Pancreas (tissue), 10 donors: ENCODE data around the gene TP53TG5. TPM values are rescaled to one million over a fixed set of nuclear protein-coding genes. Genes with fewer than 3 reads are reported as not detected.

ENCODE experiments used
- ATAC-seq, 4 donors: fragments of 200-7000 bp; cut with Tn5 transposase; one replicate each; pipeline versions ENCODE4 v1.8.0 to v1.9.1; 2020; ENCODE audit warnings: mild to moderate bottlenecking in 4 of 4, moderate library complexity in 4 of 4
- DNase-seq, 6 donors: peaks; one replicate each; pipeline ENCODE4 v3.0.0-alpha.2; 2020
- FAIRE-seq: peaks from 2 replicates; lab custom pipeline; 2012; peaks lifted over from hg19 to GRCh38; lab: Jason Lieb, UNC
- H3K27ac ChIP-seq, 4 donors: fragments of 200-600 bp; sonication (generic); 1 replicate in 3 of 4; 2 replicates in 1 of 4; pipeline versions ENCODE4 v1.5.0 to v1.8.0; 2020
- H3K27me3 ChIP-seq, 4 donors: fragments of 200-600 bp; one replicate each; pipeline ENCODE4 v1.8.0; 2021
- H3K36me3 ChIP-seq, 3 donors: fragments of 200-600 bp; sonication (generic) in 1 of 3; one replicate each; pipeline versions ENCODE4 v1.5.0 to v1.8.0; 2020 to 2021
- H3K4me1 ChIP-seq, 3 donors: fragments of 200-600 bp; one replicate each; pipeline ENCODE4 v1.8.0; 2021
- H3K4me3 ChIP-seq, 4 donors: fragments of 200-600 bp; sonication (generic) in 2 of 4; one replicate each; pipeline versions ENCODE4 v1.5.0 to v1.8.0; 2020 to 2021
- H3K9me3 ChIP-seq, 4 donors: fragments of 200-600 bp; one replicate each; pipeline ENCODE4 v1.8.0; 2021
- CTCF ChIP-seq, 4 donors: fragments of 200-600 bp; sonication (generic) in 3 of 4; IDR thresholded peaks; one replicate each; pipeline versions ENCODE4 v1.5.0 to v1.8.0; 2021; ENCODE audit warnings: antibody characterized with exemption in 4 of 4
- WGBS, 2 donors: extraction: QIAGEN DNeasy Blood & Tissue Kit; methylation state at CpG; one replicate each; pipeline ENCODE4 v1.1.7; 2013; 5-methylcytosine and 5-hydroxymethylcytosine counted together
- intact Hi-C, 3 donors: fragments of 100-400 bp; cut with DNase I; formaldehyde crosslinking; loops; one replicate each; pipeline versions ENCODE4 v1.11.1 to v1.14.2; 2022
- polyA plus RNA-seq, 2 donors: library from polyadenylated mRNA; stranded (reverse); fragments of 200-250 nt; gene quantifications; one replicate each; pipeline ENCODE4 v1.2.3, GENCODE V29; 2013
- total RNA-seq, 6 donors: library from RNA; stranded (reverse); fragmentation: NEBNext Ultra II Directional in 4 of 6; extraction: Animal tissue kit (Norgen Biotek cat#: 25700) in 4 of 6; gene quantifications; one replicate each; pipeline versions ENCODE4 v1.2.1 to v1.2.4, GENCODE V29; 2021 to 2023
- donor health status: healthy with polysubstance abuse.
- donor health status: DM: no; HTN: no; CAD: no; lungs with moderate emphysema.
- donor health status: DM: no; HTN: no; CAD: no.
- donor health status: control.
- donor health status: control.
- donor health status: Bipolar disorder and iron deficiency.
- donor health status: DM: yes; HTN: yes; CAD: no.
- donor health status: DM: no; HTN: no; CAD: no.
- donor health status: DM: no; HTN: no; CAD: no.
- donor health status: DM: yes; HTN: yes; CAD: no.

The TP53TG5 gene
- total and polyA plus RNA-seq, 8 donors: 0.44 TPM; not detected in 7

- Histone ChIP-seq H3K27me3 (no peaks in the 10 kb centered on the region), H3K27ac (peak within 1 kb of the TSS; percentile 76 to 98 (median 92)), H3K4me3 (peak within 1 kb of the TSS; percentile 45 to 92 (median 77)), H3K4me1 (peaks cover 6 to 19% (median 19%) of the 10 kb centered on the region in 3 donors), H3K36me3 (no peaks in the 10 kb centered on the region), H3K9me3 (no peaks in the 10 kb centered on the region)
- intact Hi-C loops: no loop called here
- DNase-seq (peak; percentile 68 to 91 (median 78)), ATAC-seq (peak; percentile 62 to 79 (median 66)), FAIRE-seq (no peak)
- no peak for TF ChIP-seq CTCF (IDR thresholded peaks at IDR 0.05)
- 1% methylated on average over 54 to 77 of the region's 77 CpGs for WGBS, 2 donors
These were observed 30.0 kb downstream of the TP53TG5 start, which contains the start of gene SDC4 for GRCh38 chr20:45347936-45348778. TSS of gene SDC4 (minus strand) at chr20:45348424. CDS start at chr20:45348384, 40 bp downstream.

GRCh38 chr20:45347297-45347935 lies 30.7 kb downstream of the TP53TG5 start:
- peak overlapping the region; percentile 76 to 98 (median 92) for H3K27ac ChIP-seq
- WGBS, 2 donors: 7 to 12% methylated on average over 7 to 10 of the region's 10 CpGs
- H3K27me3 ChIP-seq: no peaks in the 10 kb centered on the region
- H3K36me3 ChIP-seq: no peaks in the 10 kb centered on the region
- FAIRE-seq (no peak), ATAC-seq (peak; percentile 0 to 4 (median 1)), DNase-seq (peak in 1 of 6 donors; percentile 62)
- intact Hi-C loops: no loop called here
- no peak for TF ChIP-seq CTCF (IDR thresholded peaks at IDR 0.05)
- H3K4me1 ChIP-seq: peaks cover 6 to 26% (median 25%) of the 10 kb centered on the region in 3 donors
- H3K4me3 ChIP-seq: peak overlapping the region; percentile 45 to 92 (median 77)
- no peaks in the 10 kb centered on the region for H3K9me3 ChIP-seq

GRCh38 chr20:45346851-45347250 lies 31.3 kb downstream of the TP53TG5 start:
- 16 to 21% methylated on average over 5 of the region's 5 CpGs for WGBS, 2 donors
- DNase-seq (no peak), FAIRE-seq (no peak), ATAC-seq (no peak)
- Histone ChIP-seq H3K4me3 (peak overlapping the region; percentile 45 to 92 (median 77)), H3K36me3 (no peaks in the 10 kb centered on the region), H3K27ac (peak overlapping the region; percentile 76 to 98 (median 92)), H3K4me1 (peaks cover 6 to 26% (median 25%) of the 10 kb centered on the region in 3 donors), H3K9me3 (no peaks in the 10 kb centered on the region), H3K27me3 (no peaks in the 10 kb centered on the region)
- no peak for TF ChIP-seq CTCF (IDR thresholded peaks at IDR 0.05)
- intact Hi-C loops: no loop called here

GRCh38 chr20:45346291-45346718 lies 31.8 kb downstream of the TP53TG5 start:
- no peaks in the 10 kb centered on the region for H3K36me3 ChIP-seq
- peaks cover 7 to 29% (median 26%) of the 10 kb centered on the region in 3 donors for H3K4me1 ChIP-seq
- intact Hi-C loops: no loop called here
- TF ChIP-seq CTCF (IDR thresholded peaks at IDR 0.05): no peak
- no peaks in the 10 kb centered on the region for H3K27me3 ChIP-seq
- DNase-seq: no peak
- 9 to 10% methylated on average over 2 to 3 of the region's 3 CpGs for WGBS, 2 donors
- no peak for ATAC-seq
- no peak for FAIRE-seq
- H3K9me3 ChIP-seq: no peaks in the 10 kb centered on the region
- peak overlapping the region; percentile 52 to 98 (median 94) for H3K27ac ChIP-seq
- H3K4me3 ChIP-seq: peak overlapping the region; percentile 45 to 92 (median 77)
